Jurkat, Clone E6-1 (cell line): ENCODE results near the gene CDC6. TPM values are rescaled to one million over a fixed set of nuclear protein-coding genes. Genes with fewer than 3 reads are reported as not detected.
A peak's percentile ranks its signal among the peaks of the same experiment; 100 is the strongest.

Experiments
- DNase-seq: peaks from one replicate; pipeline ENCODE4 v3.0.0-alpha.2; 2011; ENCODE audit warnings: low read depth, low spot score
- H3K4me3 ChIP-seq: 2 replicates; pipeline ENCODE4 v1.5.1; 2011; ENCODE audit warnings: mild to moderate bottlenecking, low read length, control low read depth, moderate library complexity
- polyA plus RNA-seq: library from polyadenylated mRNA; unstranded; fragments of >200 nt; gene quantifications from one replicate; pipeline ENCODE4 v1.2.1, GENCODE V29; 2012; ENCODE audit warnings: missing spikeins; ENCODE audit not compliant: insufficient read length, insufficient read depth

Gene CDC6
- polyA plus RNA-seq: 105 TPM

- peak; percentile 99 for DNase-seq
- H3K4me3 ChIP-seq: peak within 1 kb of the TSS; percentile 70
Measured at GRCh38 chr17:40287494-40288369, at the start of gene CDC6. Gene CDC6, plus strand, starts transcription at chr17:40287879. Its CDS starts 1,542 bp downstream, at chr17:40289421.

- no peak for DNase-seq
- no peak overlapping the region for H3K4me3 ChIP-seq
Measured at GRCh38 chr17:40241252-40241834, 46.3 kb upstream of the CDC6 start.

- no peak for DNase-seq
Measured at GRCh38 chr17:40242774-40243173, 44.9 kb upstream of the CDC6 start.

GRCh38 chr17:40243761-40244160 lies 43.9 kb upstream of the CDC6 start:
- no peak overlapping the region for H3K4me3 ChIP-seq
- DNase-seq: no peak

More at GRCh38 chr17:40242774-40243173, 44.9 kb upstream of the CDC6 start:
- H3K4me3 ChIP-seq: no peak overlapping the region

GRCh38 chr17:40244255-40244654 lies 43.4 kb upstream of the CDC6 start:
- no peak for DNase-seq
- no peak overlapping the region for H3K4me3 ChIP-seq

- H3K4me3 ChIP-seq: no peak overlapping the region
- DNase-seq: no peak
Measured at GRCh38 chr17:40247926-40248495, 39.7 kb upstream of the CDC6 start.

- DNase-seq: no peak
- H3K4me3 ChIP-seq: no peak overlapping the region
Measured at GRCh38 chr17:40248507-40248906, 39.2 kb upstream of the CDC6 start.

GRCh38 chr17:40251576-40251975 lies 36.1 kb upstream of the CDC6 start:
- DNase-seq: no peak

GRCh38 chr17:40253565-40253964 lies 34.1 kb upstream of the CDC6 start:
- H3K4me3 ChIP-seq: no peak overlapping the region

More at GRCh38 chr17:40251576-40251975, 36.1 kb upstream of the CDC6 start:
- H3K4me3 ChIP-seq: no peak overlapping the region

GRCh38 chr17:40259505-40259904 lies 28.2 kb upstream of the CDC6 start:
- H3K4me3 ChIP-seq: no peak overlapping the region
- DNase-seq: no peak

More at GRCh38 chr17:40253565-40253964, 34.1 kb upstream of the CDC6 start:
- no peak for DNase-seq

GRCh38 chr17:40260528-40260927 lies 27.2 kb upstream of the CDC6 start:
- no peak for DNase-seq
- H3K4me3 ChIP-seq: no peak overlapping the region

GRCh38 chr17:40264458-40265185 lies 23.1 kb upstream of the CDC6 start:
- DNase-seq: no peak

GRCh38 chr17:40265337-40265736 lies 22.3 kb upstream of the CDC6 start:
- H3K4me3 ChIP-seq: no peak overlapping the region
- DNase-seq: no peak

More at GRCh38 chr17:40264458-40265185, 23.1 kb upstream of the CDC6 start:
- no peak overlapping the region for H3K4me3 ChIP-seq

- no peak overlapping the region for H3K4me3 ChIP-seq
- no peak for DNase-seq
Measured at GRCh38 chr17:40266882-40267281, 20.8 kb upstream of the CDC6 start.

- DNase-seq: no peak
- no peak overlapping the region for H3K4me3 ChIP-seq
Measured at GRCh38 chr17:40268141-40268712, 19.5 kb upstream of the CDC6 start.

- DNase-seq: no peak
- H3K4me3 ChIP-seq: no peak overlapping the region
Measured at GRCh38 chr17:40278414-40278813, 9.3 kb upstream of the CDC6 start.

- no peak overlapping the region for H3K4me3 ChIP-seq
- DNase-seq: no peak
Measured at GRCh38 chr17:40279402-40279801, 8.3 kb upstream of the CDC6 start.

- no peak for DNase-seq
- H3K4me3 ChIP-seq: no peak overlapping the region
Measured at GRCh38 chr17:40281663-40282062, 6.0 kb upstream of the CDC6 start.

- no peak for DNase-seq
- H3K4me3 ChIP-seq: no peak overlapping the region
Measured at GRCh38 chr17:40283662-40284061, 4.0 kb upstream of the CDC6 start.
